C1 segment of cervical spinal cord (tissue), 14 donors: Measurements from ENCODE around the gene DCBLD1.
"Not testable (repeated sequence)": the region's sequence is repeated elsewhere in the genome, so short reads cannot be mapped to it uniquely, and the experiment has no call there.

ENCODE experiments used
- DNase-seq, 14 donors: peaks; one replicate each; lab custom pipeline; 2025; lab: John Stamatoyannopoulos, UW

The DCBLD1 gene

DNA sequence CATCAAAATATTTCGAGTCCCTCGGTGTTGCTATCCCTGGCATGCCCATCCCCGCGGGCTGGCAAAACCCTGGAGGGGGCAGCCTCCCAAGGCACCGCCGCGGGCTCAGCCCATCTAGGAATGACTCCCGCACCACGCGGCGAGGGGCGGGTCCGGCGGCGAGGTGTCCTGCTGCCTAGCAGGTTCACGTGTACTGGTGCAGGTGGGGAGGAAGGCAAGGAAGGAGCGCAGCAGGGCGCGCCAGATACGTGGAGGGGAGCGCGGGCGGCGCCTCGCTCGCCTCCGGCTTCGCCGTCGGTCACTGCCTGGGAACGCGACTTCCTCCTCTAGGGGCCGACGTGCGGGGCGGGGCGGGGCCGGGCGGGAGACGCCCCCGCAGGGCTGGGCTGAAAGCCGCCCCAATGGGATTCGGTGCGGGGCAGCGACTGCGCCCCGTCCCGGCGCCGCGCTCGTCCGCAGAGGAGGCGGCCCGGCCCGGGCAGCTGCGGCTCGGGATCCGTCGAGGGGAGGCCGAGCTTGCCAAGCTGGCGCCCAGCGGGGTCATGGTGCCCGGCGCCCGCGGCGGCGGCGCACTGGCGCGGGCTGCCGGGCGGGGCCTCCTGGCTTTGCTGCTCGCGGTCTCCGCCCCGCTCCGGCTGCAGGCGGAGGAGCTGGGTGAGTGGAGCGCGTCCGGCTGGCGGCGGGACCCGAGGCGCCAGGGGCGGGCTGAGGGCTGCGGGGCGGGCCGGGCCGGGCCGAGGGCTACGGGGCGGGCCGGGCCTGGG, at the start of gene DCBLD1:
TSS of gene DCBLD1 (plus strand) at position 435 of the 764 bp plus-strand sequence. CDS start at position 543, 108 bp downstream.
- DNase-seq = peak in 12 of 14 donors; percentile 21 to 88 (median 64)

DNA sequence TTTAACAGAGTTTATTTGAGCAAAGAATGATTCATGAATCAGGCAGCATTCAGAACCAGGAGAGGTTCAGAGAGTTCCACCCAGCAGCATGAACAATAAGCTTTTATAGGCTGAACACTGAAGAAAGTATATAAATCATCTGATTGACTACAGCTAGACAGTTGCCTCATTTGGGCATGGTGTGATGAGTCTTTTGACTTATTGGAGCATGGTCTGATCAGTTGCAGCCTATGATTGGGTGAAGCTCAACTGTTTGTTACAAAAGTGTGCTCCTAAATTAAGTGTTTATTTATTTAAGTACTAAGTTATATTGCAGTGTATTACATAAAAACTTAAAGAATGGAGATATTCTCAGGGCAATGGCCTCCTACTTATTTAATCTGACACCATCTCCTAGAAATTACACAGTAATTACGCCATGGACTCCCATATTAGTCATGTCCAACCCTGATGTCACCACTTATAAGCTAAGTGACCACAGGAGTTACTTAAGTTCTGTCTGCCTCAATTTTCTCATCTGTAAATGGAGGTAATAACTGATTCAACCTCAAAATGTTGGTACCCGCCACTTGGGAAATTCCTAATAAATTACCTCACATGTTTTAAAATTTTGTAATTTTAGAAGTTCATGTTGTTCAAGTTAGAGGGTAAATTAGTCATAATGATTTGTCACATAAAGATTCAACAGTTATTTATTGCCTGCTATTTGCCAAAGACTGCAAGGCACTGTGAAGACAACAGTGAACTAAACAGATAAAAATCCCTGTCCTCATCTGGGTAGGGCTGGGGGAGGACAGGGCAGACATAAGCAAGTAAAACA, 41.6 kb upstream of the DCBLD1 start:
- DNase-seq = no peak

DNA sequence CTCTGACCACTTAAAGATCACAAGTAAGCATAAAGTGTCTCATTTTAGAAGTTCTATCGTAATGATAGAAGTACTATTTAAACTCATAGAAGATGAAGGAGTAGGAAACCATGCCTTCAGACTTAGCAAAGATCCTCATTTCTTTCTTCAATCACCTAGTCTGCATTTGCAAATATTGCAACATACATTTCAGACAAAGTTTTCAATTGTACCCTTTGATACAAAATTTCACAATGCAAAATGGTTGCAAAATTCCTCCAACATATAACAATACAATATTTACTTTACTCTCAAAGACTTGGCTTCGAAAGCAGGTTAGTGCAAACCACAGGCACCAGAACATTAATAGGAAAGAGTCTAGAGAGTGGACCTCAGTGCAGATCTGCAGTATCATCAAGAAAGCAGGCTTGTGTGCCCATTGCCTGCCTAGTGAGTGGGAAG, 40.6 kb upstream of the DCBLD1 start:
- DNase-seq = no peak

DNA sequence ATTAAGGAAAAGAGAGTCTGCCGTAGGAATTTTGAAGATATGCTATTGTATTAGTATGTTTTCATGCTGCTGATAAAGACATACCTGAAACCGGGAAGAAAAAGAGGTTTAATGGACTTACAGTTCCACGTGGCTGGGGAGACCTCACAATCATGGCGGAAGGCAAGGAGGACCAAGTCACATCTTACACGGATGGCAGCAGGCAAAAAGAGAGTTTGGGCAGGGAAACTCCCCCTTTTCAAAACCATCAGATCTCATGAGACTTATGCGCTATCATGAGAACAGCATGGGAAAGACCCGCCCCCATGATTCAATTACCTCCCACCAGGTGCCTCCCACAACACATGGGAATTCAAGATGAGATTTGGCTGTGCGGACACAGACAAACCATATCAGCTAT, 40.2 kb upstream of the DCBLD1 start:
- not testable (repeated sequence) for DNase-seq

DNA sequence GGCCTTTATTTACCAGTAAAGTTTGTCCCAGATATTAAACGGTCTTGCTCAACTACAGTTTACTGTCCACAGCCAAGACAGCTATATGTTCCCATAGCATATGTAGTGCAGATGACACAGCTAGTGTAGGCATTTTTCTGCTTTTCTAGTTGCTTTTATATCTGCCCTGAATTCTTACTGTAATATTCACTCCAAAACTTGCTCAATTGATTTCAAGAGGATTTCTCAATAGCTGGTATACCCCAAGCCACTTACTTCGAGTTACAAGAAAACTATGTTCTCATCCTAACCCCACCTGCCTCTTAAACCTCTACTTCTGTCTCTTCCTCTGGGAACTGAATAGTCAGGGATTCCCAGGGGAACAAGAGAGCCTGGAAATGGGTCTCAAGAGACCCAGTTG, 37.9 kb upstream of the DCBLD1 start:
- no peak for DNase-seq

DNA sequence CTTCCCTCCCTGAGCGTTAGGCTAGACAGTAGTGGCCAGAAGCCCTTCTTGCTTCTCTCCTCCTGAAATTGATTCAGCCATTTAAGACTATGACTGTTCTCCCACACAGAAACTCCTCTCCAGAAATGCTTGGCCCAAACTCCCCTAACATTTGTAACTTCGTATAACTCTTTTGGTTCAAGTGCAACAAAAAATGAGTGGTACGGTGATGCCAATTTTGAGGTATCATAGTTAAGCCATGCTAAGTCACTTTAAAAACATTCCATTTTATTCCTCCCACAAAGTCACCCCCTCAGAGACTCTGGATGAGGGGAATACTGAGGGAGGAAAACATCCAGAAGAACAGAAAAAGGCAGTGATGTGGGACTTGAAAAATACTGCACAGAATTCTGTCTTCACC, 35.6 kb upstream of the DCBLD1 start:
- DNase-seq = no peak

DNA sequence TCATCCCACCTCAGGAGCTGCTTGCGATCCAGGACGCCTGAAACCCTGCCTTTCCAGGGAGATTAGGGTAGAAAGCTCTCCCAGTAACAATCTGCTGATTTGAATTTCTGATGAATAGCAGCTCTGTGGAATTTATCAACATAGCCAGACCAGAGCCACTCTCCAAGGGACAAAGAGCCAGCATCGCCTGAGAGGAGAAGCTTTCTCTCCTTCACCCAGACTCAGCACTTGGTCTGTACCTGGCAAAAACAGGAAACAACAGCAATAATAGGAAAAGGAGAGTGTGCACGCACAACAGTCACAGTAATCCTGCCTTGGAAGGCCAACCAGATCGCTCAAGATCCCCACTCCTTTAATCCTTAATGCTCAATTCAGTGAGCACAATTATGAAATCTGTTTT, 34.5 kb upstream of the DCBLD1 start:
- DNase-seq = no peak

DNA sequence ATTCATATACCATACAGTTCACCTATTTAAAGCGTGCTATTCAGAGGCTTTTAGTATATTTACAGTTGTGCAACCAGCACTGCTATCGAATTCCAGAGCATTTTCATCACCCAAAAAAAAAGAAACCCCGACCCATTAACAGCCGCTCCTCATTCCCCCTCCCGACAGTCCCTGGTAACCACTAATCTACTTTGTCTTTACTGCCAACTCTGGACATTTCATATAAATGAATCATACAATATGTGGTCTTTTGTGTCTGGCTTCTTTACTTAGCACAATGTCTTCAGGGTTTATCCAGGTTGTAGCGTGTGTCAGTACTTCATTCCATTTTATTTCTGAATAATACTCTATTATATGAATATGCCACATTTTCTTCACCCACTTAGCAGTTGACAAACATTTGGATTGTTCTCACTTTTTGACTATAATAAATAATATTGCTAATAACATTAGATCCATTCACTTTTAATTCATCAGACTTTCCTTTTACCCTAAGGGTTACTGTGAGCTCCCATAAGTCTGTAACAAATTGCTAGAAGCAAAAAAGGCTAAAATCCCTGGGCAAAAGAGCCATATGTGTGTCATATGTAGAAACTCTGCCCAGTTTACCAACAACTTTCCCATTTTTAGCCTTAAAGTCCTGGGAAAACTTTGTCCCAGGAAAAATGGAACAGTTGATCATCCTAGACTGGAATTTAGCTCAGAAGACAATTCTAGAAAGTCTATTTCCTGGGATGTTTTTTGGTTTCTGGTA, 33.6 kb upstream of the DCBLD1 start:
- no peak for DNase-seq

DNA sequence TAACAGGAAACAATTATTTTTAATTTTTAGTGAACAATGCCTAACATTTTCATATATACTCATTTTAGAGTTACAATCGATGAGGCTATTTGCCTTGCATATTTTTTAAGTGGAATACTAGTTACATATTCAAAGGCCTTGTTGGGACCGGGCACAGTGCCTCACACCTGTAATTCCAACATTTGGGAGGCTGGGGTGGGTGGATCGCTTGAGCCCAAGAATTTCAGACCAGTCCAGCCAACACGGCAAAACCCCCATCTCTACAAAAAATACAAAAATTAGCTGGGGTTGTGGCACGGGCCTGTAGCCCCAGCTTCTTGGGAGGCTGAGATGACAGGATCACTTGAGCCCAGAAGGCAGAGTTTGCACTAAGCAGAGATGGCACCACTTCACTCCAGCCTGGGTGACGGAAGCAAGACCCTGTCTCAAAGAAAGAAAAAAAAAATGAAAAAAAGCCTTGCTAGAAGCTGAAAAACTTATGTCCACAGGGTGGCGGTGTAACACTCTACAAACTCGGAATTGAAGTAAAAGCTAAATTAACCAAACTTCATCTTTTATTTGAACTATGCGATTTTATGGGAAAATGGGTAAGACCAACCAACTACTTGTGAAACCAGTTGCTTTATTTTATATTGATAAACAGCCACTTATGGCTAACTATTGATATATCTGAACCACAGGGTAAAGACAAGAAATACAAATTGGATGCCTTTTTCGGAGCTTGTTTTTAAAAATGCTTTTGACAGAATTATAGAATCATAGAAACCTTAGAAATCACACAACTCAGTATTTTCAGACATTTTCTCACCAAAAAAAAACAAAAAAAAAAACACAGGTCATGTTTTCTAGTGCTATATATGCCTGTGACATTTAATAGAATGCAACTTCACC, 32.7 kb upstream of the DCBLD1 start:
- peak in 4 of 14 donors; percentile 5 to 24 (median 6) for DNase-seq

DNA sequence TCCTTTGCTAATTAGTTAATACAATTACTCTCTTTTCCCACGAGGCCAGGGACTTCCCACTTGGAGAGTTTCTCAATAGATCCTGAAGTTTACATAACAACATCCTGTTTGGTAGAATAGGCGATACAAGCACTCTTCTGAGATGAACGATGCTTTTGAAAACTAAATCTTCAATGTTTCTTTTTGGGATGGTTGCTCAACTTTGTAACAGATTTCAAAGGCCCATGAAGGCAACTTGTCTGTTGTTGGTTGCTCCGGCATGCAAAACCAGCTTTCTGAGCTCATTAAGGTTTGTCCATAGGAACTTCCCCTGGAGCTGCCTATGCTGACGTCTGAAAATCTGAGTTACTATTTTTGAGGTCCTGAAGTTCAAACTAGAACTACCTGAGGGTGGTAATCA, 30.8 kb upstream of the DCBLD1 start:
- DNase-seq = no peak

DNA sequence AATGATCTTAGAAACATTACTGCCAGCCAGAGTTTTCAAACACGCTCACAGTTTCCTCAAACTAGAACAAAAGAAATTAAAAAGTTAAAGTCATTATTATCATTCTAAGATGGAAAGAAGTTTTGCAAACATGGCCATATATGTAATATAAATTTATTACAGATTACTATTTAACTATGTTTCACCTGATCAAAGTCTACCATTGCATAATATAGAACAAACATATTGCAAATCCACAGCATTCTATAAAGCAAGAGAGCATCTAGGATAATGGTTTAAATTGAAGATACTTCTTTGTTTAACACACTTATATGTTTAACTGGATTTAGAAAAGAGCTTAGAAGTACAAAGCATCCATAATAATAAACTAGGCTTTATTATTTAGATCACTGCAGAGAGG, 26.2 kb upstream of the DCBLD1 start:
- no peak for DNase-seq

DNA sequence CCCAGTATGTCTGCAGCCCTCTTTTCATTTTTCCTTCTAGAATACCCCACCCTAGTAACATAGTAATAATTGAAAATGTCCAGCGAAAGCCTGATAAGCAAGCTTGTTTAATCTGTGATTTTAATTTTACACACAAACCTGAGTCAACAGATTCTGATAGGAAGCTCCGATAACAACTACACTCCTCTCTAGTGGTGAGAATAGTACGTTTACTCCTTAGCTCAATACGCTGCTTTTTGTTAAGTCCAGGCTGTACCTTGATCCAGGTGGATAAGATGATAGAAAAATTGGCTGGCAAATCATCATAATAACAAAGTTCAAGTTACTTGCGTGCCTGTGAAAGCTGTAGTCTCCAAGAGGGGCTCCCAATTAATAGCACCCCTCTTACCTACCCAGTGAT, 25.5 kb upstream of the DCBLD1 start:
- DNase-seq = no peak

DNA sequence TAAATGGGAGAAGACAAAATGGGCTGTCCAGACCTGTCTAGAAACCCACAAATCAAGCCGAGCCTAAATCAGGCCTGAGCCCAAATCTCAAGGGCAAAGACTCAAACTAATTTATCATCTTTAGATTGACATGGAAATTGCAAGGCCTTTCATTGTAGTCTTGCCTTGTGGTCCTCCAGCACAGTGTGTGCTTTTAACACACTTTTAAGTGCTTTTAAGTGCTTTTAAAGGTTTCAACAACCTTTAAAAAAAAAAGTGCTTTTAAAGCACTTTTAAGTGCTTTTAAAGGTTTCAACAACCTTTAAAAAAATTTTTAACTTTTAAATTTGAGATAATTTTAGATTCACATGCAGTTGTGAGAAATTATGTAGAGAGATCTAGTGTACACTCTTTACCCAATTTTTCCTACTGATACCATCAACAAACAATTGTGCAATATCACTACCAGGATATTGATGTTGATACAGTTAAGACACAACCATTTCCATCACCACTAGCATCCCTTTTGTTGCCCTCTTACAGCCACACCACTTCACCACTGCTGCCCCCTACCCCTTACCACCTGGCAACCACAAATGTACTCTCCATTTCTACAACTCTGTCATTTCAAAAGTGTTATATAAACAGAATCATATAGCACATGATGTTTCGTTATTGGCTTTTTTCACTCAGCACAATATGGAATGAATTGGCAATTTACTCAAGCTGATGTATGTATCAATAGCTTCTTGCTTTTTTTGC, 23.1 kb upstream of the DCBLD1 start:
- no peak for DNase-seq

DNA sequence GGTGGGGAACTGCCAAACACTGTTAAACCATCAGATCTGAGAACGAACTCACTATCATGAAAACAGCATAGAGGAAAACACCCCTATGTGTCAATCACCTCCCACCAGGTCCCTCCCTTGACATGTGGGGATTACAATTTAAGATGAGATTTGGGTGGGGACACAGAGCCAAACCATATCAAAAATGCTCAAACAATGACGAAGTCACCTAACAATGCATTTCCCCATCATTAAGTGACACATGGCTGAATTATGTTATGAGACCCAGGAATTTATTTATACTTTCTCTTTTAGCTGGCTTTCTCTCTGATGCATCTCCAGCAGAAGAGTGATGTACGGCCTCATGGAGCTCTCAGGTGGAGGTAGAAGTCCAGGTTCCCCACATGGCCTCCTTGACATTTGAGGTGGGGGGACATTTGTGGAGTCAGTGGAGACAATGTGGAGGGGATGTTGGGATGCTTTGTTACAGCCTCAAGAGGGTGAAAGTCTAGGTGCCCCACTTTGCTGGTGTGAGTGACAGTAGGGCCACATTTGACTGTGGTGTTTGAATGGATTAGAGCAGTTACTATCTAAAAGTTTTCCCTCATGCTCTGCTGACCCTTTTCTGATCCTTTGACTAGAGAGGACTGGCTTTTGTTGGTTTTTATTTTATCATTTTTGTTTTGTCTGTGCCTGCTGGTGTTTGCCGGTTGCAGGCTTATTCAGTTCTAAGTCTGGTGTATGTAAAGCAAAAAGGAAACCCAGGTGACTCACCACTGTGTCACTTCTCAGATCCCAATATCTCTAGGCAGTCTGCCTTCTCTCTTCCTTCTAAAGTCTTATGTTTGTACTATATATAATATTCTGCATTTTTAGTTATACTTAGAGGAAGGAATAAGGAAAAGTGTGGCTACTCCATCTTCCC, 18.5 kb upstream of the DCBLD1 start:
- DNase-seq = no peak

DNA sequence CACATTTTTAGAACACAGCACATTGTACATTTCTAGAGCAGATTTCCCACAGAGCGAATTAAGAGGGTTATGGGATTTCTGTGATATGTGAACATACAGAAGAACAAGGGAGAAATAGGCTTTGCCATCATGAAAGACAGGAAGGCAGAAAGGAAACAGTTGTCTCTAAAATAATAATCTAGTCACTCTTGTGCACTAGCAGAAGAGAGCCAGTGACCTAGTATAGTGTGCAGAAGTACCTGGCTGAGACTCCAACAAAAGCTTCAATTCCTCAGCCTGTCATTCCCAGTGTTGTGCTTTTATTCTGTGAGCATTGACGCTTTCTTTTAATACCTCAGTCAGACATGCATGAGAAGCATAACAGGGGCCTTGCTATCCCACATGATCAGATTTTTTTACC, 17.8 kb upstream of the DCBLD1 start:
- DNase-seq = no peak

DNA sequence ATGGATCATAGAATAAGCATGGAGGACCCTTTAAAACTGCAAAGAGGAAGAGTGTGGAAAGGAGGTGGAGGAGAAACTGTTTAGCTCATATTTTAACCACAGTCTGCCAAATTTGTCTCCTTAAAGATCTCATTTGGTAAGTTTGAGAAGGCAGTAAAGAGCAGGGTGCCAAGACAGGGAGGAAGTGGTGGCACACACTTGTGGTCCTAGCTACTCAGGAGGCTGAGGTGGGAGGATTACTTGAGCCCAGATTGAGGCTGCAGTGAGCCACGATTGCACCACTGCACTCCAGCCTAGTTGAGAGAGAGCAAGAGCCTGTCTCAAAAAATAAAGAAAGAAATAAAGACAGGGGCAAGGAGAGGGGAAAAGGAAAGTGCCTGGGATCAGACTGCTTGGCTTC, 16.8 kb upstream of the DCBLD1 start:
- no peak for DNase-seq

DNA sequence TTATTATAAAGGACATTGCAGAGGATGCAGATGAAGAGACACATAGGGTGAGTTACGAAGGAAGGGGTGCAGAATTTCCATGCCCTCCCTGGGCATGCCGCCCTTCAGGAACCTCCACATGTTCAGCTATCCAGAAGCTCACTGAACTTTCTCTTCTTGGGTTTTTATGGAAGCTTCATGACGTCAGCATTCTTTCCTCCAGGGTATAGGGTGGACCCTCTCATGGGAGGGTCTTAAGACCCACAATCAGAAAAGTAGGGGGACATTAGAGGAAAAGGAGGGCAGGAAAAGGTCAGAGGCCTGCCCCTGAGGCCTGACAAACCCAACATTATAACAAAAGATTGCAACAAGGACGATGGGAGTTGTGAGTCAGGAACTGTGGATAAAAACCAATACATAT, 14.6 kb upstream of the DCBLD1 start:
- DNase-seq = no peak

DNA sequence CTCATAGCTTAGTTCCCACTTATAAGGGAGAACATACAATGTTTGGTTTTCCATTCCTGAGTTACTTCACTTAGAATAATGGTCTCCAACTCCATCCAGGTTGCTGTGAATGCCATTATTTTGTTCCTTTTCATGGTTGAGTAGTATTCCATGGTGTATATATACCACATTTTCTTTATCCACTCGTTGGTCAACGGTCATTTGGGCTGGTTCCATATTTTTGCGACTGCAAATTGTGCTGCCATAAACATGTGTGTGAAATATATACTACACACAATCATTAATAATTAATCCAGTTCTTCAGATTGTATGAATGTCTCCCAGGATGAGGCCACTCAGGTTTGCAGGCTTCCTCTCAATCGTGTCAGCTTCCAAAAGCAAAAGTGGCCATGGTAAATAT, 13.9 kb upstream of the DCBLD1 start:
- not testable (repeated sequence) for DNase-seq

DNA sequence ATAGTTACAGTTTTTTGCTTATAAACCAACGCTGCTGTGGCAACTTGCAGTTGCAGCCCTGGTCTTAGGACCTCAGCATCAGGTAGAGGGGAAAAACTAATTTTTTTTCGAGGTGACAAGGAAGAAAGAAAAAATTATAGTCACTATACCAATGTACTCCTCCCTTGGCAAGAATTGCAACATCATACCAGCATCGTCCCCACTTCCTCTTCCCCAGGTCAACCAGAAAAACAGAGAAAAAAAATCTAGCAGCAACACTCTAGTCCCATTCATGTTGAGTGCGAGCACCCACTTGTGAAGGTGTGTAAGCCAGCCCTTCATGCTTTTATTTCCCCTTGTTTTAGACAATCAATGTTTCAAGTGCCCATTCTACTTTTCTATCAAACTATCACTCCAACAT, 13.1 kb upstream of the DCBLD1 start:
- DNase-seq = no peak
